GM13976 (cell line): ENCODE results near the gene IQGAP2.

Experiments
- DNase-seq: peaks from one replicate; pipeline ENCODE4 v3.0.0; 2012; ENCODE audit warnings: low spot score
- CTCF ChIP-seq: IDR thresholded peaks from 2 replicates; pipeline ENCODE4 v1.5.1; 2012; ENCODE audit warnings: borderline replicate concordance, mild to moderate bottlenecking; ENCODE audit not compliant: insufficient read depth; ENCODE audit errors: extremely low read depth, missing control alignments, control extremely low read depth
- in situ Hi-C: fragments of 300-500 bp; cut with MboI; formaldehyde crosslinking; loops from one replicate; pipeline ENCODE4 v1.12.0; 2022; ENCODE audit warnings: low sequenced_read_pairs, mixed read lengths, inconsistent platforms; ENCODE audit not compliant: unreplicated experiment

The IQGAP2 gene

GRCh38 chr5:76747706-76748105, 344.6 kb downstream of the IQGAP2 start:
- no peak for TF ChIP-seq CTCF
- DNase-seq: no peak
- in situ Hi-C loops: no loop called here

- TF ChIP-seq CTCF: no peak
- in situ Hi-C loops: no loop called here
- no peak for DNase-seq
Observed at GRCh38 chr5:76751291-76751690, 348.2 kb downstream of the IQGAP2 start.

- no peak for TF ChIP-seq CTCF
- in situ Hi-C loops: no loop called here
- DNase-seq: no peak
Observed at GRCh38 chr5:76754668-76755078, 351.6 kb downstream of the IQGAP2 start.

DNA sequence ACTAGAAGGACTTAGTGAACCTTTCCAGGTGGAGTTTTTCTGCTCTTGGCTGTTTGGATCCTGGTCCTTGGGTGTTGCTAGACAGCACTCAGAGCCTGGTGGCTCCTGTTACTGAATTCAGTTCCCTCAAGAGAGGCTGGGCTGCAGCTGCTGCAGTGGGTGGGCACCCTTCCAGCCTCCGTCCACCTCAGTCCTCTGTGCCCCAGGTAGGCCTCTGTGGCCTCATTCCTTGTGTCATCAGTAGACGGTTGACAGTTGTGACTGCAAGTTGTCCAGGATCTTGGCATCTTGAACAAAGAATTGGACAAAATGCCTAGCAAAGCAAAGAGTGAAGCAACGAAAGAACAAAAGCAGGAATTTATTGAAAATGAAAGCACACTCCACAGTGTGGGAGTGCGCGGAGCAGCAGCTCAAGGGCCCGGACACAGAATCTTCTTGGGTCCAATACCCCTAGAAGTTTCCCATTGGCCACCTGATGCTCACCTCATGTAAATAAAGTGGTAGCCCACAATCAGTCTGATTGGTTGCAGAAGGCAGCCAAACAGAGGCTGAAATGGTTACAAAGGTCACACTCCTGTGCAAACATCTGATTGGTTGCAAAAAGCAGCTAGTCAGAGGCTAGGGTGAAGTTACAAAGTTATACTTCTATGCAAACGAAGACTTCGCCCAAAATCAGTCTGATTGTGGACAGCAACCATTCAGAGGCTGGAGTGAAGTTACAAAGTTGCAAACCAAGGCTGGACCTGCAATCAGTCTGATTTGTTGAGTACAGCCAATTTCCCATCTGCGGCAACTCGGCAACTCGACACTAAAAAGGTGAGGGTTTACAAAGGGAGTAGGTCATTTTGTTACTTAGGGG, 352.9 kb downstream of the IQGAP2 start:
- no peak for DNase-seq
- TF ChIP-seq CTCF: no peak
- in situ Hi-C loops: no loop called here

DNA sequence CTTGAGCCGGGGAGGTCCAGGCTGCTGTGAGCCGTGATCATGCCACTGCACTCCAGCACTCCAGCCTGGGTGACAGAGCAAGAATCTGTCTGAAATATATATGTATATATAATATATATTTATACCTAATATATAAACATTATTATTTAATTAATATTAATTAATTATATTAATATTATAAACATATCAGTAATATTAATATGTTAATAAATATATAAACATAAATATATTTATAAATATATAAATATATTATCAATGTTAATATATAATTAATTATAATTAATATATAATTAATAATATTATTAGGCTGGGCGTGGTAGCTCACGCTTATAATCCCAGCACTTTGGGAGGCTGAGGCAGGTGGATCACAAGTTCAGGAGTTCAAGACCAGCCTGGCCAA, 354.0 kb downstream of the IQGAP2 start:
- DNase-seq: no peak
- in situ Hi-C loops: no loop called here
- TF ChIP-seq CTCF: no peak
